Thyroid gland (tissue), 4 donors: ENCODE results near the gene DNAAF5.

Experiments used
- POLR2A ChIP-seq, 2 donors: fragments of 450-650 bp; IDR thresholded peaks; one replicate each; pipeline ENCODE4 v1.6.1; 2017; ENCODE audit warnings: antibody characterized with exemption in 2 of 2, mild to moderate bottlenecking in 2 of 2, moderate library complexity in 1 of 2
- TF ChIP-seq, protein P1 (sequence below), 6 experiments: fragments of 200-600 bp in 3 of 6; fragments of 450-650 bp in 3 of 6; sonication (generic) in 3 of 6; IDR thresholded peaks; one replicate each; pipeline ENCODE4 v1.5.1; 2016 to 2019; ENCODE audit warnings: antibody characterized with exemption in 6 of 6, mild to moderate bottlenecking in 2 of 6, inconsistent platforms in 1 of 6, moderate library complexity in 1 of 6

DNA sequence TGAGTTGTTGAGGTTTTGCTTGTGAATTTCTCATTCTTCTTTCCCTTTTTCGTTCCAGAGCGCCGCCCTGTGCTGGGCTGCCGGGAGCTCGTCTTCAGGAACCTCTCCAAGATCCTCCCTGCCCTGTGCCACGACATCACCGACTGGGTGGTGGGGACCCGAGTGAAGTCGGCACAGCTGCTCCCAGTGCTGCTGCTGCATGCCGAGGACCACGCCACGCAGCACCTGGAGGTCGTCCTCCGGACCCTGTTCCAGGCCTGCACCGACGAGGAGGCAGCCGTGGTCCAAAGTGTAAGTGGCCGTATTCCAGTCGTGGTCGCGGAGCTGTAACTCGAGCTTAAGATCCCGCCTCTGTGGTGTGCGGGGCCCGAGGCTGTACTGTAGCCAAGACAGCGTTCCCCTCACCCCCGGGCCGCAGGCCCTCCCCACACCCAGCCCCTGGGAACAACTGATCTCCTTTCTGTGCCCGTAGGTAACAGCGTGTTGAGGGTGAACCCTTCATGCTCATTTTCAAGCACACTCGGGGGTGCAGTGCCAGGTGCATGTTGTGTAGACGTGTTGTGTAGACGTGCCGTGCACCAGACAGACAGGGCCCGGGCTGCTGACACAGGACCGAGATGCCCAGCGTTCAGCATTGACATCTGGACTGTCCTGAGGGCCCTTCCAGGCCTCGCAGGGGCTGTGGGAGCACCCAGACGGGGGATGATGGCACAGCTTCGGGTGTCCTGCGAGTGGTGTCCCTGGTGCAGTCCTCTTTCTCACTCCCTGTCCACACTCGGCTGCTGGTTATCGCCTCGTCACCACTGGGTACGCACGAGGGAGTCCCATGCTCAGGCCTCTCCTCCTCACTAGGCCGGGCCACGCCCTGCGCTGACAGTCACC is 28.3 kb downstream of the DNAAF5 start:
- TF ChIP-seq, protein P1, sequence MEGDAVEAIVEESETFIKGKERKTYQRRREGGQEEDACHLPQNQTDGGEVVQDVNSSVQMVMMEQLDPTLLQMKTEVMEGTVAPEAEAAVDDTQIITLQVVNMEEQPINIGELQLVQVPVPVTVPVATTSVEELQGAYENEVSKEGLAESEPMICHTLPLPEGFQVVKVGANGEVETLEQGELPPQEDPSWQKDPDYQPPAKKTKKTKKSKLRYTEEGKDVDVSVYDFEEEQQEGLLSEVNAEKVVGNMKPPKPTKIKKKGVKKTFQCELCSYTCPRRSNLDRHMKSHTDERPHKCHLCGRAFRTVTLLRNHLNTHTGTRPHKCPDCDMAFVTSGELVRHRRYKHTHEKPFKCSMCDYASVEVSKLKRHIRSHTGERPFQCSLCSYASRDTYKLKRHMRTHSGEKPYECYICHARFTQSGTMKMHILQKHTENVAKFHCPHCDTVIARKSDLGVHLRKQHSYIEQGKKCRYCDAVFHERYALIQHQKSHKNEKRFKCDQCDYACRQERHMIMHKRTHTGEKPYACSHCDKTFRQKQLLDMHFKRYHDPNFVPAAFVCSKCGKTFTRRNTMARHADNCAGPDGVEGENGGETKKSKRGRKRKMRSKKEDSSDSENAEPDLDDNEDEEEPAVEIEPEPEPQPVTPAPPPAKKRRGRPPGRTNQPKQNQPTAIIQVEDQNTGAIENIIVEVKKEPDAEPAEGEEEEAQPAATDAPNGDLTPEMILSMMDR (IDR thresholded peaks at IDR 0.05), result no peak
- no peak for TF ChIP-seq POLR2A (IDR thresholded peaks at IDR 0.05)
